ENCODE measurements around the gene SPATA6L. TPM values are rescaled to one million over a fixed set of nuclear protein-coding genes. Genes with fewer than 3 reads are reported as not detected.

Gene SPATA6L
- total and polyA plus RNA-seq, 2 of the 4 experiments (the other 2 are of a cell fraction), result 0.18 to 0.84 TPM

GRCh38 chr9:4667681-4668080 is 1.4 kb upstream of the SPATA6L start:
- no peak overlapping the region for H2AK5ac ChIP-seq (ENCODE audit: low read depth, low read length)
- dilution Hi-C loops (cut with HindIII; ENCODE audit: low sequenced_read_pairs, unreplicated experiment), result no loop called here

More at GRCh38 chr9:4667681-4668080, 1.4 kb upstream of the SPATA6L start:
- no TSS peak for BruUV-seq (replicated peaks)
- H3K56ac ChIP-seq (ENCODE audit: extremely low read depth, insufficient read depth, low read length), result no peak overlapping the region
- H2BK120ac ChIP-seq (ENCODE audit: low read depth, low read length), result no peak overlapping the region
- peaks cover 6% of the 10 kb centered on the region for H3K9me1 ChIP-seq (ENCODE audit: insufficient read depth, low read length)
- no peak overlapping the region for H3K14ac ChIP-seq (replicated peaks; ENCODE audit: low read depth, low read length)
- no peak overlapping the region for H3K4me2 ChIP-seq (ENCODE audit: low read depth, low read length)
- POLR2A ChIA-PET (ENCODE audit: unreplicated experiment), result no interaction called here
- no peak overlapping the region for H3K18ac ChIP-seq (ENCODE audit: low read depth, low read length)
- no peaks in the 10 kb centered on the region; the same call in 1 of the 2 replicates for H3K27me3 ChIP-seq (ENCODE audit: control insufficient read depth, insufficient read depth, low read length)
- H3K4ac ChIP-seq (ENCODE audit: low read depth, low read length), result no peak overlapping the region
- DNase-seq (no peak), ATAC-seq (ENCODE audit: low read depth) (no peak)
- in situ Hi-C loops (cut with MboI; ENCODE audit: low sequenced_read_pairs), result no loop called here
- H2AFZ ChIP-seq (replicated peaks; ENCODE audit: low read length, poor library complexity), result no peak overlapping the region
- no peak overlapping the region for H3K27ac ChIP-seq (ENCODE audit: insufficient read depth, low read length)
- no peak overlapping the region for H3K4me3 ChIP-seq (ENCODE audit: insufficient read depth, low read depth, low read length)
- H3K79me1 ChIP-seq (ENCODE audit: low read depth in 1 of 2, low read length in 2 of 2), result peaks cover 7 to 8% of the 10 kb centered on the region in 2 experiments; a peak in 3 of 4 replicates
- no peaks in the 10 kb centered on the region for H4K20me1 ChIP-seq (ENCODE audit: insufficient read depth, low read length)
- intact Hi-C loops (cut with micrococcal nuclease), result loop anchor here (10.0 kb wide), 1 partner anchor 353 kb away; no protein-coding TSS in a partner anchor
- H4K8ac ChIP-seq (ENCODE audit: low read depth in 2 of 2, low read length in 2 of 2), result no peak overlapping the region
- H3K23ac ChIP-seq (ENCODE audit: low read depth, low read length), result no peak overlapping the region
- H2BK5ac ChIP-seq (ENCODE audit: low read depth, low read length, poor library complexity, severe bottlenecking), result no peak overlapping the region
- H4K91ac ChIP-seq (ENCODE audit: insufficient read depth, low read depth, low read length), result no peak overlapping the region
- no peaks in the 10 kb centered on the region for H3K36me3 ChIP-seq (ENCODE audit: control insufficient read depth, insufficient read depth, low read length)
- WGBS, 2 experiments (ENCODE audit: extremely low coverage in 2 of 2, insufficient read length in 1 of 2), result no CpG with 5 or more reads among the region's 1 CpG
- TF ChIP-seq CHD1 (IDR thresholded peaks at IDR 0.05; ENCODE audit: low read depth, low read length) (no peak), RAD21 (IDR thresholded peaks at IDR 0.05; ENCODE audit: low read length) (no peak)
- no peak overlapping the region for H3K9ac ChIP-seq (ENCODE audit: low read depth, low read length)
- H3K9me3 ChIP-seq (ENCODE audit: control insufficient read depth, insufficient read depth, low read length), result no peaks in the 10 kb centered on the region
- H2BK20ac ChIP-seq (ENCODE audit: low read depth, low read length), result no peak overlapping the region
- CTCF ChIA-PET, result no interaction called here
- H4K5ac ChIP-seq (ENCODE audit: low read depth, low read length), result no peak overlapping the region
- H2BK15ac ChIP-seq (ENCODE audit: low read depth, low read length), result no peak overlapping the region
- H2AK9ac ChIP-seq (replicated peaks; ENCODE audit: low read depth, low read length, poor library complexity), result no peak overlapping the region
- peaks cover 7% of the 10 kb centered on the region for H3K4me1 ChIP-seq (ENCODE audit: control insufficient read depth, insufficient read depth, low read length)
